DMS79 (cell line): ENCODE results near the gene PDLIM1.
"Not testable (repeated sequence)": the region's sequence is repeated elsewhere in the genome, so short reads cannot be mapped to it uniquely, and the experiment has no call there.

Experiments
- DNase-seq: peaks from one replicate; lab custom pipeline; 2025; lab: John Stamatoyannopoulos, UW

PDLIM1 gene

GRCh38 chr10:95240811-95241210 lies 50.0 kb downstream of the PDLIM1 start:
- DNase-seq, result no peak

- not testable (repeated sequence) for DNase-seq
Measured at GRCh38 chr10:95240096-95240495, 50.7 kb downstream of the PDLIM1 start.

- DNase-seq, result no peak
Measured at GRCh38 chr10:95237376-95238170, 53.2 kb downstream of the PDLIM1 start.

GRCh38 chr10:95236068-95236903 lies 54.5 kb downstream of the PDLIM1 start:
- DNase-seq, result no peak

- no peak for DNase-seq
Measured at GRCh38 chr10:95235676-95236067, 55.1 kb downstream of the PDLIM1 start.

- DNase-seq, result no peak
Measured at GRCh38 chr10:95234951-95235350, 55.9 kb downstream of the PDLIM1 start.

GRCh38 chr10:95233377-95234034 lies 57.3 kb downstream of the PDLIM1 start:
- DNase-seq, result no peak

- DNase-seq, result not testable (repeated sequence)
Measured at GRCh38 chr10:95230677-95231586, 59.9 kb downstream of the PDLIM1 start.

GRCh38 chr10:95229724-95230627 lies 60.8 kb downstream of the PDLIM1 start:
- no peak for DNase-seq

GRCh38 chr10:95228934-95229723 lies 61.7 kb downstream of the PDLIM1 start:
- DNase-seq, result not testable (repeated sequence)

- no peak for DNase-seq
Measured at GRCh38 chr10:95225136-95225535, 65.7 kb downstream of the PDLIM1 start.

- DNase-seq, result no peak
Measured at GRCh38 chr10:95221124-95221523, 69.7 kb downstream of the PDLIM1 start.

GRCh38 chr10:95220539-95220938 lies 70.3 kb downstream of the PDLIM1 start:
- no peak for DNase-seq

- no peak for DNase-seq
Measured at GRCh38 chr10:95217476-95217875, 73.3 kb downstream of the PDLIM1 start.

- peak; percentile 77 for DNase-seq
Measured at GRCh38 chr10:95214793-95215192, 76.0 kb downstream of the PDLIM1 start.

- DNase-seq, result peak; percentile 77
Measured at GRCh38 chr10:95214369-95214768, 76.4 kb downstream of the PDLIM1 start.

- no peak for DNase-seq
Measured at GRCh38 chr10:95211606-95212279, 79.1 kb downstream of the PDLIM1 start.

GRCh38 chr10:95209509-95210127 lies 81.2 kb downstream of the PDLIM1 start:
- DNase-seq, result no peak
